Measurements from ENCODE around the gene PTPN11. TPM values are rescaled to one million over a fixed set of nuclear protein-coding genes. Genes with fewer than 3 reads are reported as not detected.

Gene PTPN11
- 100 to 1,000 TPM; 137 to 145 TPM for total RNA-seq

- peaks cover 3% of the 10 kb centered on the region for H3K36me3 Mint-ChIP-seq
- peak within 1 kb of the TSS; percentile 94 for H3K27ac Mint-ChIP-seq
- ChIA-PET POLR2A (interaction anchor here (0.6 to 1.3 kb wide), 3 partner anchors 32 to 577 kb away, joined by 3 to 4 read pairs (median 4); partner anchors contain the start of gene MAPKAPK5), CTCF (no interaction called here)
- intact Hi-C loops (cut with micrococcal nuclease), result loop anchor here (1.0 to 5.0 kb wide), 2 partner anchors 9 to 576 kb away; partner anchors contain the start of genes MAPKAPK5 and RPL6
- DNase-seq, result peak; percentile 93
- no peaks in the 10 kb centered on the region for H3K9me3 Mint-ChIP-seq
- peaks cover 33% of the 10 kb centered on the region for H3K4me1 Mint-ChIP-seq (ENCODE audit: low read depth)
- no peaks in the 10 kb centered on the region for H3K27me3 Mint-ChIP-seq
- peak within 1 kb of the TSS; percentile 91 for H3K4me3 Mint-ChIP-seq
Observed at GRCh38 chr12:112418608-112419296, at the start of gene PTPN11. Gene PTPN11, plus strand, starts transcription at chr12:112418947. Its CDS starts 165 bp downstream, at chr12:112419112.

GRCh38 chr12:112370199-112370598, 48.5 kb upstream of the PTPN11 start:
- no peak overlapping the region for H3K27ac Mint-ChIP-seq
- no peaks in the 10 kb centered on the region for H3K36me3 Mint-ChIP-seq
- no peak for DNase-seq
- intact Hi-C loops (cut with micrococcal nuclease), result no loop called here
- no peaks in the 10 kb centered on the region for H3K27me3 Mint-ChIP-seq
- H3K4me1 Mint-ChIP-seq (ENCODE audit: low read depth), result peaks cover 11% of the 10 kb centered on the region
- H3K9me3 Mint-ChIP-seq, result no peaks in the 10 kb centered on the region
- H3K4me3 Mint-ChIP-seq, result no peak overlapping the region
- CTCF ChIA-PET, result no interaction called here
- POLR2A ChIA-PET, result no interaction called here

GRCh38 chr12:112370868-112371510, 47.8 kb upstream of the PTPN11 start:
- ChIA-PET CTCF (no interaction called here), POLR2A (no interaction called here)
- Mint-ChIP-seq H3K27me3 (no peaks in the 10 kb centered on the region), H3K27ac (no peak overlapping the region), H3K4me3 (no peak overlapping the region), H3K9me3 (no peaks in the 10 kb centered on the region), H3K4me1 (ENCODE audit: low read depth) (peaks cover 11% of the 10 kb centered on the region), H3K36me3 (no peaks in the 10 kb centered on the region)
- DNase-seq, result no peak
- intact Hi-C loops (cut with micrococcal nuclease), result no loop called here

GRCh38 chr12:112374166-112374740, 44.5 kb upstream of the PTPN11 start:
- no peaks in the 10 kb centered on the region for H3K9me3 Mint-ChIP-seq
- DNase-seq, result no peak
- no peak overlapping the region for H3K4me3 Mint-ChIP-seq
- CTCF ChIA-PET, result interaction anchor here (0.8 to 1.7 kb wide), 2 partner anchors 13 kb away, joined by 3 to 4 read pairs; no protein-coding TSS in a partner anchor
- POLR2A ChIA-PET, result no interaction called here
- intact Hi-C loops (cut with micrococcal nuclease), result no loop called here
- H3K27me3 Mint-ChIP-seq, result no peaks in the 10 kb centered on the region
- H3K36me3 Mint-ChIP-seq, result no peaks in the 10 kb centered on the region
- H3K27ac Mint-ChIP-seq, result no peak overlapping the region
- peaks cover 11% of the 10 kb centered on the region for H3K4me1 Mint-ChIP-seq (ENCODE audit: low read depth)

GRCh38 chr12:112375105-112375504, 43.6 kb upstream of the PTPN11 start:
- Mint-ChIP-seq H3K9me3 (no peaks in the 10 kb centered on the region), H3K27ac (no peak overlapping the region), H3K4me1 (ENCODE audit: low read depth) (peaks cover 14% of the 10 kb centered on the region), H3K27me3 (no peaks in the 10 kb centered on the region), H3K4me3 (no peak overlapping the region), H3K36me3 (no peaks in the 10 kb centered on the region)
- no peak for DNase-seq
- CTCF ChIA-PET, result interaction anchor here (1.7 kb wide), 1 partner anchor 12 kb away, joined by 4 read pairs; no protein-coding TSS in a partner anchor
- POLR2A ChIA-PET, result no interaction called here
- intact Hi-C loops (cut with micrococcal nuclease), result no loop called here

- CTCF ChIA-PET, result interaction anchor here (1.1 kb wide), 1 partner anchor 71 kb away, joined by 3 read pairs; no protein-coding TSS in a partner anchor
- peak overlapping the region; percentile 91 for H3K4me3 Mint-ChIP-seq
- peak; percentile 9 for DNase-seq
Observed at GRCh38 chr12:112380663-112381405, 37.9 kb upstream of the PTPN11 start.

GRCh38 chr12:112381406-112381882, 37.3 kb upstream of the PTPN11 start:
- ChIA-PET POLR2A (no interaction called here), CTCF (interaction anchor here (1.1 kb wide), 1 partner anchor 72 kb away, joined by 3 read pairs; no protein-coding TSS in a partner anchor)
- no peaks in the 10 kb centered on the region for H3K27me3 Mint-ChIP-seq
- intact Hi-C loops (cut with micrococcal nuclease), result loop anchor here (10.0 kb wide), 1 partner anchor 537 kb away; the partner anchor contains the start of gene MAPKAPK5
- DNase-seq, result peak; percentile 49
- no peaks in the 10 kb centered on the region for H3K9me3 Mint-ChIP-seq
- H3K27ac Mint-ChIP-seq, result peak overlapping the region; percentile 75
- H3K4me1 Mint-ChIP-seq (ENCODE audit: low read depth), result peaks cover 22% of the 10 kb centered on the region
- peaks cover 1% of the 10 kb centered on the region for H3K36me3 Mint-ChIP-seq
- H3K4me3 Mint-ChIP-seq, result peak overlapping the region; percentile 91

More at GRCh38 chr12:112380663-112381405, 37.9 kb upstream of the PTPN11 start:
- Mint-ChIP-seq H3K27ac (peak overlapping the region; percentile 75), H3K27me3 (no peaks in the 10 kb centered on the region), H3K36me3 (peaks cover 1% of the 10 kb centered on the region), H3K4me1 (ENCODE audit: low read depth) (peaks cover 20% of the 10 kb centered on the region), H3K9me3 (no peaks in the 10 kb centered on the region)
- intact Hi-C loops (cut with micrococcal nuclease), result loop anchor here (10.0 kb wide), 1 partner anchor 536 kb away; the partner anchor contains the start of gene MAPKAPK5
- POLR2A ChIA-PET, result no interaction called here

GRCh38 chr12:112381883-112382796, 36.6 kb upstream of the PTPN11 start, which contains the start of gene HECTD4:
Gene HECTD4, minus strand, starts transcription at chr12:112382431. Its CDS starts 303 bp downstream, at chr12:112382128.
- peak within 1 kb of the TSS; percentile 75 for H3K27ac Mint-ChIP-seq
- H3K4me3 Mint-ChIP-seq, result peak within 1 kb of the TSS; percentile 91
- no peaks in the 10 kb centered on the region for H3K27me3 Mint-ChIP-seq
- DNase-seq, result peak; percentile 95
- no peaks in the 10 kb centered on the region for H3K9me3 Mint-ChIP-seq
- ChIA-PET POLR2A (no interaction called here), CTCF (no interaction called here)
- intact Hi-C loops (cut with micrococcal nuclease), result loop anchor here (1.0 to 10.0 kb wide), 2 partner anchors 27 to 537 kb away; partner anchors contain the start of genes MAPKAPK5 and RPL6
- peaks cover 1% of the 10 kb centered on the region for H3K36me3 Mint-ChIP-seq
- H3K4me1 Mint-ChIP-seq (ENCODE audit: low read depth), result peaks cover 29% of the 10 kb centered on the region

- no peak for DNase-seq
- no peaks in the 10 kb centered on the region for H3K27me3 Mint-ChIP-seq
- intact Hi-C loops (cut with micrococcal nuclease), result loop anchor here (1.0 to 10.0 kb wide), 2 partner anchors 26 to 538 kb away; partner anchors contain the start of genes MAPKAPK5 and RPL6
- CTCF ChIA-PET, result no interaction called here
- H3K4me3 Mint-ChIP-seq, result peak overlapping the region; percentile 82
- POLR2A ChIA-PET, result no interaction called here
- H3K36me3 Mint-ChIP-seq, result peaks cover 1% of the 10 kb centered on the region
- no peaks in the 10 kb centered on the region for H3K9me3 Mint-ChIP-seq
- peak overlapping the region; percentile 72 for H3K27ac Mint-ChIP-seq
- peaks cover 33% of the 10 kb centered on the region for H3K4me1 Mint-ChIP-seq (ENCODE audit: low read depth)
Observed at GRCh38 chr12:112382866-112383265, 35.9 kb upstream of the PTPN11 start.

- peak overlapping the region; percentile 83 for H3K27ac Mint-ChIP-seq
- intact Hi-C loops (cut with micrococcal nuclease), result loop anchor here (1.0 to 10.0 kb wide), 8 partner anchors 84 to 564 kb away; partner anchors contain the start of genes ERP29, MAPKAPK5 and TMEM116
- peaks cover 17% of the 10 kb centered on the region for H3K4me1 Mint-ChIP-seq (ENCODE audit: low read depth)
- ChIA-PET CTCF (interaction anchor here (0.5 to 3.9 kb wide), 35 partner anchors 9 to 574 kb away, joined by 3 to 72 read pairs (median 4); no protein-coding TSS in a partner anchor), POLR2A (interaction anchor here (1.2 to 1.9 kb wide), 2 partner anchors 32 to 188 kb away, joined by 4 to 6 read pairs; partner anchors contain the start of gene PTPN11)
- no peaks in the 10 kb centered on the region for H3K36me3 Mint-ChIP-seq
- H3K4me3 Mint-ChIP-seq, result no peak overlapping the region
- H3K27me3 Mint-ChIP-seq, result peaks cover 7% of the 10 kb centered on the region
- no peaks in the 10 kb centered on the region for H3K9me3 Mint-ChIP-seq
- no peak for DNase-seq
Observed at GRCh38 chr12:112386726-112387125, 32.0 kb upstream of the PTPN11 start.

All from activated CD4-positive, alpha-beta memory T cell treated with anti-CD3 and anti-CD28 coated beads for 36 hours (primary cell).